Activated CD4-positive, alpha-beta T cell treated with anti-CD3 and anti-CD28 coated beads, Interleukin-2, amount 50 U/mL, for 1 hour (primary cell): ENCODE results near the gene A4GALT.

Source experiments
- DNase-seq: peaks from one replicate; pipeline ENCODE4 v3.0.0-alpha.2; 2020

The A4GALT gene

GRCh38 chr22:42646569-42647525, 73.8 kb downstream of the A4GALT start:
- no peak for DNase-seq

- no peak for DNase-seq
Measured at GRCh38 chr22:42645938-42646568, 74.6 kb downstream of the A4GALT start.

- no peak for DNase-seq
Measured at GRCh38 chr22:42645341-42645937, 75.2 kb downstream of the A4GALT start.

- no peak for DNase-seq
Measured at GRCh38 chr22:42644422-42645340, 76.0 kb downstream of the A4GALT start.

GRCh38 chr22:42643634-42644421, 76.8 kb downstream of the A4GALT start:
- no peak for DNase-seq

- DNase-seq = no peak
Measured at GRCh38 chr22:42642806-42643633, 77.7 kb downstream of the A4GALT start.
